Hepatocyte (in vitro differentiated cells): ENCODE data around the gene PROK1.

Source experiments
- EZH2 ChIP-seq: fragments of 200-600 bp; sonication (generic); IDR thresholded peaks from 2 replicates; pipeline ENCODE4 v1.6.1; 2016; ENCODE audit warnings: antibody characterized with exemption, mild to moderate bottlenecking, borderline replicate concordance
- TF ChIP-seq, protein P1 (sequence below): fragments of 200-600 bp; sonication (generic); IDR thresholded peaks from 2 replicates; pipeline ENCODE4 v1.5.1; 2016; ENCODE audit warnings: antibody characterized with exemption, mild to moderate bottlenecking; ENCODE audit not compliant: poor library complexity

DNA sequence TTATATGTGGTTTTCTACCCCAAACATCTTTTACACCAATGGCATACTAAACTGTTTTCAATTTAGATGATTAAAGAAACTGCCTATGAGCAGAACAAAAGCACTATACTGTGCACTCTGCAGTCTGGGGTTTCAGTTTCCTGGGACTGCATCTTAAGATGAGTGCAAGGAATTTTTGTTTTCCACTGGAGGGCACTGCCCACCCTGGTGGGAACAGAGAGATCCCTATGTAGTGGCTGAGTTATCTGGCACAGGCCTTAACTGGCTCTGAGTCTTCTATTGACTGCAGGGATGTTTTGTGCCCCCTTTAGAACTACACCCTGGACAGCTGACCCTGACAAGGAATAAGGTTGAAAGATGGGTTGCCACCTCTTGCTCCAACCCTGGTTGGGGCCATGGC lies 12.0 kb downstream of the PROK1 start:
- TF ChIP-seq, protein P1, sequence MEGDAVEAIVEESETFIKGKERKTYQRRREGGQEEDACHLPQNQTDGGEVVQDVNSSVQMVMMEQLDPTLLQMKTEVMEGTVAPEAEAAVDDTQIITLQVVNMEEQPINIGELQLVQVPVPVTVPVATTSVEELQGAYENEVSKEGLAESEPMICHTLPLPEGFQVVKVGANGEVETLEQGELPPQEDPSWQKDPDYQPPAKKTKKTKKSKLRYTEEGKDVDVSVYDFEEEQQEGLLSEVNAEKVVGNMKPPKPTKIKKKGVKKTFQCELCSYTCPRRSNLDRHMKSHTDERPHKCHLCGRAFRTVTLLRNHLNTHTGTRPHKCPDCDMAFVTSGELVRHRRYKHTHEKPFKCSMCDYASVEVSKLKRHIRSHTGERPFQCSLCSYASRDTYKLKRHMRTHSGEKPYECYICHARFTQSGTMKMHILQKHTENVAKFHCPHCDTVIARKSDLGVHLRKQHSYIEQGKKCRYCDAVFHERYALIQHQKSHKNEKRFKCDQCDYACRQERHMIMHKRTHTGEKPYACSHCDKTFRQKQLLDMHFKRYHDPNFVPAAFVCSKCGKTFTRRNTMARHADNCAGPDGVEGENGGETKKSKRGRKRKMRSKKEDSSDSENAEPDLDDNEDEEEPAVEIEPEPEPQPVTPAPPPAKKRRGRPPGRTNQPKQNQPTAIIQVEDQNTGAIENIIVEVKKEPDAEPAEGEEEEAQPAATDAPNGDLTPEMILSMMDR, result peak; percentile 32
- TF ChIP-seq EZH2, result no peak
